Endodermal cell (in vitro differentiated cells): Measurements from ENCODE around the gene CNOT3. TPM values are rescaled to one million over a fixed set of nuclear protein-coding genes. Genes with fewer than 3 reads are reported as not detected.

Source experiments
- DNase-seq: peaks from one replicate; pipeline ENCODE4 v3.0.0-alpha.2; 2017
- H3K27ac ChIP-seq: 2 replicates; pipeline ENCODE4 v1.5.1; 2013; ENCODE audit warnings: mild to moderate bottlenecking, low read depth, low read length, moderate library complexity
- H3K27me3 ChIP-seq: 2 replicates; pipeline ENCODE4 v1.6.1; 2013; ENCODE audit warnings: mild to moderate bottlenecking, low read length, moderate library complexity; ENCODE audit not compliant: insufficient read depth, control insufficient read depth, poor library complexity, severe bottlenecking
- H3K36me3 ChIP-seq: 2 replicates; pipeline ENCODE4 v1.7.0; 2013; ENCODE audit warnings: mild to moderate bottlenecking, low read length, moderate library complexity; ENCODE audit not compliant: control insufficient read depth, insufficient read depth
- H3K4me1 ChIP-seq: one replicate; pipeline ENCODE4 v1.7.0; 2013; ENCODE audit warnings: low read length; ENCODE audit not compliant: control insufficient read depth, insufficient read depth
- H3K4me3 ChIP-seq: 2 replicates; pipeline ENCODE4 v1.5.1; 2013; ENCODE audit warnings: mild to moderate bottlenecking, low read length, moderate library complexity
- H3K9ac ChIP-seq: 2 replicates; pipeline ENCODE4 v1.6.1; 2013; ENCODE audit warnings: mild to moderate bottlenecking, low read length, moderate library complexity; ENCODE audit not compliant: poor library complexity, severe bottlenecking; ENCODE audit errors: extremely low read depth
- H3K9me3 ChIP-seq: 2 replicates; pipeline ENCODE4 v1.6.1; 2013; ENCODE audit warnings: mild to moderate bottlenecking, low read length, moderate library complexity; ENCODE audit not compliant: control insufficient read depth
- H3K27ac Mint-ChIP-seq: 2 replicates; pipeline ENCODE4 v1.8.0; 2020; ENCODE audit warnings: mixed read lengths
- H3K27me3 Mint-ChIP-seq: 2 replicates; pipeline ENCODE4 v1.8.0; 2021; ENCODE audit warnings: mild to moderate bottlenecking, mixed read lengths; ENCODE audit not compliant: insufficient read depth
- H3K36me3 Mint-ChIP-seq: 2 replicates; pipeline ENCODE4 v1.8.0; 2020; ENCODE audit warnings: low read depth, mixed read lengths
- H3K4me1 Mint-ChIP-seq: 2 replicates; pipeline ENCODE4 v1.8.0; 2020; ENCODE audit warnings: mixed read lengths
- H3K4me3 Mint-ChIP-seq: 2 replicates; pipeline ENCODE4 v1.8.0; 2020; ENCODE audit warnings: mild to moderate bottlenecking, moderate library complexity, mixed read lengths
- H3K9me3 Mint-ChIP-seq: 2 replicates; pipeline ENCODE4 v1.8.0; 2020; ENCODE audit warnings: mild to moderate bottlenecking, mixed read lengths
- WGBS, 2 experiments: methylation state at CpG; one replicate each; pipeline versions ENCODE4 v1.1.5 to v1.1.7; 2013; ENCODE audit warnings: missing lambda C conversion rate in 2 of 2, mixed read lengths in 1 of 2; ENCODE audit not compliant: insufficient coverage in 1 of 2, insufficient read length in 1 of 2; 5-methylcytosine and 5-hydroxymethylcytosine counted together
- total RNA-seq, 2 donors: library from RNA; stranded (reverse); fragmentation: NEBNext Ultra II Directional in 1 of 2; extraction: Animal tissue kit (Norgen Biotek cat#: 25700) in 1 of 2; gene quantifications; 2 replicates in 1 of 2; 3 replicates in 1 of 2; pipeline ENCODE4 v1.2.1, GENCODE V29; 2021
- TF ChIP-seq, protein P1 (sequence below): fragments of 200-600 bp; sonication (generic); conservative IDR thresholded peaks from 2 replicates; pipeline ENCODE4 v1.5.0; 2021; ENCODE audit warnings: antibody characterized with exemption, mild to moderate bottlenecking

Gene CNOT3
- total RNA-seq, 2 donors from 2014 or later, result 78.9 to 82.7 TPM

DNA sequence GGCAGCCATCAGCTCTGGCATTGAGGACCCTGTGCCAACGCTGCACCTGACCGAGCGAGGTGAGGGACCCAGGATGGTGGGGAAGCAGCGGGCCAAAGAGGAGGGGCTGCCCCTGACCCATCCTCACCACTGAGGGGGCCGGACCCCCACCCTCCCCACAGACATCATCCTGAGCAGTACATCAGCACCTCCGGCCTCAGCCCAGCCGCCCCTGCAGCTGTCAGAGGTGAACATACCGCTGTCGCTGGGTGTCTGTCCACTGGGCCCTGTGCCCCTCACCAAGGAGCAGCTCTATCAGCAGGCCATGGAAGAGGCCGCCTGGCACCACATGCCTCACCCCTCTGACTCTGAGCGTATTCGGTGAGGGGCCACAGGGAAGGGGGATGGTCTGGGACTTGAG lies 14.7 kb downstream of the CNOT3 start:
- Mint-ChIP-seq H3K4me3 (no peak overlapping the region), H3K9me3 (no peaks in the 10 kb centered on the region), H3K27ac (no peak overlapping the region), H3K27me3 (no peaks in the 10 kb centered on the region), H3K4me1 (no peaks in the 10 kb centered on the region), H3K36me3 (peaks cover 70% of the 10 kb centered on the region)
- TF ChIP-seq, protein P1, sequence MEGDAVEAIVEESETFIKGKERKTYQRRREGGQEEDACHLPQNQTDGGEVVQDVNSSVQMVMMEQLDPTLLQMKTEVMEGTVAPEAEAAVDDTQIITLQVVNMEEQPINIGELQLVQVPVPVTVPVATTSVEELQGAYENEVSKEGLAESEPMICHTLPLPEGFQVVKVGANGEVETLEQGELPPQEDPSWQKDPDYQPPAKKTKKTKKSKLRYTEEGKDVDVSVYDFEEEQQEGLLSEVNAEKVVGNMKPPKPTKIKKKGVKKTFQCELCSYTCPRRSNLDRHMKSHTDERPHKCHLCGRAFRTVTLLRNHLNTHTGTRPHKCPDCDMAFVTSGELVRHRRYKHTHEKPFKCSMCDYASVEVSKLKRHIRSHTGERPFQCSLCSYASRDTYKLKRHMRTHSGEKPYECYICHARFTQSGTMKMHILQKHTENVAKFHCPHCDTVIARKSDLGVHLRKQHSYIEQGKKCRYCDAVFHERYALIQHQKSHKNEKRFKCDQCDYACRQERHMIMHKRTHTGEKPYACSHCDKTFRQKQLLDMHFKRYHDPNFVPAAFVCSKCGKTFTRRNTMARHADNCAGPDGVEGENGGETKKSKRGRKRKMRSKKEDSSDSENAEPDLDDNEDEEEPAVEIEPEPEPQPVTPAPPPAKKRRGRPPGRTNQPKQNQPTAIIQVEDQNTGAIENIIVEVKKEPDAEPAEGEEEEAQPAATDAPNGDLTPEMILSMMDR, result no peak
- peaks cover 87% of the 10 kb centered on the region for H3K36me3 ChIP-seq
- H3K9ac ChIP-seq, result no peak overlapping the region
- WGBS, 2 experiments, result 94 to 97% methylated on average over 6 to 12 of the region's 12 CpGs
- H3K9me3 ChIP-seq, result no peaks in the 10 kb centered on the region
- H3K4me1 ChIP-seq, result no peaks in the 10 kb centered on the region
- H3K4me3 ChIP-seq, result no peak overlapping the region
- H3K27ac ChIP-seq, result no peak overlapping the region
- DNase-seq, result no peak
- H3K27me3 ChIP-seq, result no peaks in the 10 kb centered on the region

DNA sequence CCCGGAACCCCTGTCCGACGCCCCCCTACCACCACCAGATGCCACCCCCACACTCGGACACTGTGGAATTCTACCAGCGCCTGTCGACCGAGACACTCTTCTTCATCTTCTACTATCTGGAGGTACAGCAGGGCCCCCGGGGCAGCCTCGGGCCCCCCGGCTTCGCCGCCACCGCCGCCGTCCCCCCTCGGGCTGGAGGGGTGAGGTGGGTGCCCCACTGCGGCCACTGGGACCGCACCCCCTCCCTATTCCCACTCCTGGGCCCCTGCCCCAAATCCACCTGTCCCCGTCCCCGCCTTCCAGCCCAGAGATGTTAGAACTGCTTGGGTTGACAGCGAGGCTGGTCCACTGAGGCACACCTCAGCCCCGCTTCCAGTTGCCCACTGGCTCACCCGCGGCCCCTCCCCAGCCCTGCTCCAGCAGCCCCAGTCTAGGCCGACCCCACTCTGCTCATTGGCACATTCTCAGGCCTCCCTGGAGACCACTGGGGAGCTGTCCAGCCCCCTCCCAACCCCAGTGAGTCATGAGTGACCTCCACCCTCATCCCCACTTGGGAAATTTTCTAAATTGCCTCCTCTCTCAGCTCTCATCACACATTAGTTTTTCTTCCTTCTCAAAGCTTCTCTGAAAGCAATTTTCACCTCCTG lies 15.4 kb downstream of the CNOT3 start:
- H3K27ac Mint-ChIP-seq, result no peak overlapping the region
- H3K9me3 Mint-ChIP-seq, result no peaks in the 10 kb centered on the region
- peaks cover 81% of the 10 kb centered on the region for H3K36me3 ChIP-seq
- no peak for DNase-seq
- H3K27me3 ChIP-seq, result no peaks in the 10 kb centered on the region
- H3K4me3 ChIP-seq, result no peak overlapping the region
- no peaks in the 10 kb centered on the region for H3K9me3 ChIP-seq
- no peak overlapping the region for H3K9ac ChIP-seq
- TF ChIP-seq, protein P1, result no peak
- no peaks in the 10 kb centered on the region for H3K4me1 ChIP-seq
- no peaks in the 10 kb centered on the region for H3K27me3 Mint-ChIP-seq
- H3K27ac ChIP-seq, result no peak overlapping the region
- H3K36me3 Mint-ChIP-seq, result peaks cover 69% of the 10 kb centered on the region
- H3K4me3 Mint-ChIP-seq, result no peak overlapping the region
- H3K4me1 Mint-ChIP-seq, result no peaks in the 10 kb centered on the region
- WGBS, 2 experiments, result 96% methylated on average over 9 to 25 of the region's 25 CpGs

DNA sequence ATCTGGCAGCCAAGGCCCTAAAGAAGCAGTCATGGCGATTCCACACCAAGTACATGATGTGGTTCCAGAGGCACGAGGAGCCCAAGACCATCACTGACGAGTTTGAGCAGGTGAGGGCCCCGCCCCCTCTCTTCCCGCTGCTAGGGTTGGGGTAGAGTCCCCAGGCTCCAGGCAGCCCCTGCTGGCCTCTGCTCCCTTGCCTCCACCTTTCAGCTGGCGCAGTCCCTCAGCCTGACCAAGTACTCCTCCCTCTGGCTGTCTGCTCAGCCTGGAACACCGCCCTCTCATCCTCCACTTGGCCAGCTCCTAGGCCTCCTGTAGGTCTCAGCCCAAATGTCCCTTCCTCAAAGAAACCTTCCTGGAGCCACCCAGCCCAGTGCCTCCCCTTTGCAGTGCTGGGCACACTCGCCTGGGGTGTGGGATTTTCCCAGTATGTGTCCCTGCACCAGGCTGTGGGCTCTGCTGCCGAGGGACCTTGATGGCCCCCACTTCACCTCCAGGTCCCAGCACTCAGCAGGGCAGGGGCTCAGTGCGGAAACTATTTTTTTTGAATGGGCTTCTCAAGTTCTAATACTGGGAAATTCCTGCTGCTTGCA lies 16.3 kb downstream of the CNOT3 start:
- Mint-ChIP-seq H3K27me3 (no peaks in the 10 kb centered on the region), H3K4me3 (no peak overlapping the region), H3K27ac (no peak overlapping the region), H3K36me3 (peaks cover 68% of the 10 kb centered on the region), H3K9me3 (no peaks in the 10 kb centered on the region), H3K4me1 (no peaks in the 10 kb centered on the region)
- Histone ChIP-seq H3K4me1 (no peaks in the 10 kb centered on the region), H3K27me3 (no peaks in the 10 kb centered on the region), H3K9ac (no peak overlapping the region), H3K4me3 (no peak overlapping the region), H3K27ac (no peak overlapping the region), H3K36me3 (peaks cover 80% of the 10 kb centered on the region), H3K9me3 (no peaks in the 10 kb centered on the region)
- DNase-seq, result no peak
- TF ChIP-seq, protein P1, result no peak
- 90 to 98% methylated on average over 9 to 10 of the region's 10 CpGs for WGBS, 2 experiments
